Measurements from ENCODE around the gene SF3B5. TPM values are rescaled to one million over a fixed set of nuclear protein-coding genes. Genes with fewer than 3 reads are reported as not detected.
A peak's percentile ranks its signal among the peaks of the same experiment; 100 is the strongest.
"Not testable (repeated sequence)": the region's sequence is repeated elsewhere in the genome, so short reads cannot be mapped to it uniquely, and the experiment has no call there.

Gene SF3B5
- total RNA-seq, 1 experiment from 2014 or later = 139 TPM

GRCh38 chr6:144134737-144135136 lies 39.4 kb upstream of the SF3B5 start:
- intact Hi-C loops (cut with micrococcal nuclease) = no loop called here

DNA sequence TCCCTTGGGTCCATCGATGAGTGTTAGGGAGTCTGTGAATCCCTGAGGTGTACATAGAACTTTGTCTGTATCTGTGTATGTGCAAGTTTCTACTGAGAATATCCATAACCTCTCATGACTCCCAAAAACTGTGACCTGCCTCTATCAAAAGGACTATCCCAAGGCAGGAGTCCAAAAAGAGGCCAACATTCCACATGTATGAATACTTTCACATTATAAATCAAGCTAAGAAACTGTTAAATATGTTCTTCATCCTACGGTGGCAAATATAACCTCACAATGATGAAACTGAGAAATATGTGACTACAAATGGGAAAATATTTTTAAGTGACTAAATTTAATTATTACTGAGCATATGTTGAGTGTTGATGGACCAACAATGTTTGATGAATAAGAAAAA lies 38.8 kb upstream of the SF3B5 start:
- Histone ChIP-seq H3K9me2 (replicated peaks; ENCODE audit: low read length) (no peaks in the 10 kb centered on the region), H3K9me3 (ENCODE audit: low read length) (no peaks in the 10 kb centered on the region), H2AFZ (ENCODE audit: low read length) (no peak overlapping the region), H3K4me1 (ENCODE audit: insufficient read depth, low read length) (peaks cover 6% of the 10 kb centered on the region), H3K9ac (ENCODE audit: low read length) (no peak overlapping the region), H3K4me2 (ENCODE audit: low read length) (no peak overlapping the region), H3K36me3 (ENCODE audit: low read depth, low read length) (no peaks in the 10 kb centered on the region), H3F3A (ENCODE audit: low read length, unreplicated experiment) (no peaks in the 10 kb centered on the region), H3K79me2 (ENCODE audit: low read length) (no peaks in the 10 kb centered on the region), H3K27ac (ENCODE audit: low read length) (no peak overlapping the region), H3K4me3 (ENCODE audit: low read length) (no peak overlapping the region), H3K27me3 (ENCODE audit: low read length) (no peaks in the 10 kb centered on the region), H4K20me1 (ENCODE audit: low read length) (no peaks in the 10 kb centered on the region)
- intact Hi-C loops (cut with micrococcal nuclease) = no loop called here
- POLR2A ChIA-PET (ENCODE audit: unreplicated experiment) = no interaction called here
- TF ChIP-seq, protein P1, sequence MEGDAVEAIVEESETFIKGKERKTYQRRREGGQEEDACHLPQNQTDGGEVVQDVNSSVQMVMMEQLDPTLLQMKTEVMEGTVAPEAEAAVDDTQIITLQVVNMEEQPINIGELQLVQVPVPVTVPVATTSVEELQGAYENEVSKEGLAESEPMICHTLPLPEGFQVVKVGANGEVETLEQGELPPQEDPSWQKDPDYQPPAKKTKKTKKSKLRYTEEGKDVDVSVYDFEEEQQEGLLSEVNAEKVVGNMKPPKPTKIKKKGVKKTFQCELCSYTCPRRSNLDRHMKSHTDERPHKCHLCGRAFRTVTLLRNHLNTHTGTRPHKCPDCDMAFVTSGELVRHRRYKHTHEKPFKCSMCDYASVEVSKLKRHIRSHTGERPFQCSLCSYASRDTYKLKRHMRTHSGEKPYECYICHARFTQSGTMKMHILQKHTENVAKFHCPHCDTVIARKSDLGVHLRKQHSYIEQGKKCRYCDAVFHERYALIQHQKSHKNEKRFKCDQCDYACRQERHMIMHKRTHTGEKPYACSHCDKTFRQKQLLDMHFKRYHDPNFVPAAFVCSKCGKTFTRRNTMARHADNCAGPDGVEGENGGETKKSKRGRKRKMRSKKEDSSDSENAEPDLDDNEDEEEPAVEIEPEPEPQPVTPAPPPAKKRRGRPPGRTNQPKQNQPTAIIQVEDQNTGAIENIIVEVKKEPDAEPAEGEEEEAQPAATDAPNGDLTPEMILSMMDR (conservative IDR thresholded peaks at IDR 0.05; ENCODE audit: low read depth, low read length) = no peak
- TF ChIP-seq EZH2 (IDR thresholded peaks at IDR 0.05; ENCODE audit: low read length, unreplicated experiment) (no peak), EZH2phosphoT487 (IDR thresholded peaks at IDR 0.05; ENCODE audit: borderline replicate concordance, low read length) (no peak)
- no TSS peak for BruUV-seq (replicated peaks)
- CTCF ChIA-PET = no interaction called here
- ATAC-seq (no peak), DNase-seq (no peak)

More at GRCh38 chr6:144134737-144135136, 39.4 kb upstream of the SF3B5 start:
- BruUV-seq (replicated peaks) = no TSS peak
- ATAC-seq = no peak
- H3K4me3 ChIP-seq (ENCODE audit: low read length) = no peak overlapping the region
- H3K9me3 ChIP-seq (ENCODE audit: low read length) = no peaks in the 10 kb centered on the region
- no peak for TF ChIP-seq EZH2 (IDR thresholded peaks at IDR 0.05; ENCODE audit: low read length, unreplicated experiment)
- no peak for TF ChIP-seq EZH2phosphoT487 (IDR thresholded peaks at IDR 0.05; ENCODE audit: borderline replicate concordance, low read length)
- TF ChIP-seq, protein P1 (conservative IDR thresholded peaks at IDR 0.05; ENCODE audit: low read depth, low read length) = no peak
- H3K27ac ChIP-seq (ENCODE audit: low read length) = peak overlapping the region; percentile 23; the same call in 1 of the 2 replicates
- H3K36me3 ChIP-seq (ENCODE audit: low read depth, low read length) = no peaks in the 10 kb centered on the region
- H3K4me1 ChIP-seq (ENCODE audit: insufficient read depth, low read length) = peaks cover 6% of the 10 kb centered on the region
- ChIA-PET CTCF (no interaction called here), POLR2A (ENCODE audit: unreplicated experiment) (no interaction called here)
- H3K9ac ChIP-seq (ENCODE audit: low read length) = no peak overlapping the region
- no peaks in the 10 kb centered on the region for H3F3A ChIP-seq (ENCODE audit: low read length, unreplicated experiment)
- no peak overlapping the region for H3K4me2 ChIP-seq (ENCODE audit: low read length)
- H3K79me2 ChIP-seq (ENCODE audit: low read length) = no peaks in the 10 kb centered on the region
- no peaks in the 10 kb centered on the region for H3K27me3 ChIP-seq (ENCODE audit: low read length)
- DNase-seq = peak; percentile 21
- H4K20me1 ChIP-seq (ENCODE audit: low read length) = no peaks in the 10 kb centered on the region
- H2AFZ ChIP-seq (ENCODE audit: low read length) = no peak overlapping the region
- H3K9me2 ChIP-seq (replicated peaks; ENCODE audit: low read length) = no peaks in the 10 kb centered on the region

- no peak overlapping the region for H2AFZ ChIP-seq (ENCODE audit: low read length)
- intact Hi-C loops (cut with micrococcal nuclease) = no loop called here
- no peaks in the 10 kb centered on the region for H3F3A ChIP-seq (ENCODE audit: low read length, unreplicated experiment)
Measured at GRCh38 chr6:144133225-144133821, 38.0 kb upstream of the SF3B5 start.

DNA sequence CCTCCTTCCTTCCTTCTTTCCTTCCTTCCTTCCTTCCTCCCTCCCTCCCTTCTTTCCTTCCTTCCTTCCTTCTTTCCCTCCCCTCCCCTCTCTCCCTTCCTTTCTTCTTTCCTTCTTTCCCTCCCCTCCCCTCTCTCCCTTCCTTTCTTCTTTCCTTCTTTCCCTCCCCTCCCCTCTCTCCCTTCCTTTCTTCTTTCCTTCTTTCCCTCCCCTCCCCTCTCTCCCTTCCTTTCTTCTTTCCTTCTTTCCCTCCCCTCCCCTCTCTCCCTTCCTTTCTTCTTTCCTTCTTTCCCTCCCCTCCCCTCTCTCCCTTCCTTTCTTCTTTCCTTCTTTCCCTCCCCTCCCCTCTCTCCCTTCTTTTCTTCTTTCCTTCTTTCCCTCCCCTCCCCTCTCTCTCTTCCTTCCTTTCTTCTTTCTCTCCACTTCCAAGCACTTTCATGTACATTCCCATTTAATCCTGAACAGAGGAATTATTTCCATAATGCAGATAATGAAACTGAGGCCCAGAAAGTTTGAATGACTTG lies 36.9 kb upstream of the SF3B5 start:
- H3K4me3 ChIP-seq (ENCODE audit: low read length); H3K9me2 ChIP-seq (replicated peaks; ENCODE audit: low read length); H3K36me3 ChIP-seq (ENCODE audit: low read depth, low read length); H3K9me3 ChIP-seq (ENCODE audit: low read length); ATAC-seq; BruUV-seq (replicated peaks); H3K4me1 ChIP-seq (ENCODE audit: insufficient read depth, low read length); H3K79me2 ChIP-seq (ENCODE audit: low read length); H3K27ac ChIP-seq (ENCODE audit: low read length); H3K4me2 ChIP-seq (ENCODE audit: low read length); H3F3A ChIP-seq (ENCODE audit: low read length, unreplicated experiment); H3K27me3 ChIP-seq (ENCODE audit: low read length); DNase-seq; POLR2A ChIA-PET (ENCODE audit: unreplicated experiment); CTCF ChIA-PET; H2AFZ ChIP-seq (ENCODE audit: low read length); H4K20me1 ChIP-seq (ENCODE audit: low read length); H3K9ac ChIP-seq (ENCODE audit: low read length); intact Hi-C loops (cut with micrococcal nuclease): not testable (repeated sequence)

More at GRCh38 chr6:144133225-144133821, 38.0 kb upstream of the SF3B5 start:
- H3K4me1 ChIP-seq (ENCODE audit: insufficient read depth, low read length) = peaks cover 6% of the 10 kb centered on the region
- no peak overlapping the region for H3K4me3 ChIP-seq (ENCODE audit: low read length)
- H3K79me2 ChIP-seq (ENCODE audit: low read length) = no peaks in the 10 kb centered on the region
- H3K9me2 ChIP-seq (replicated peaks; ENCODE audit: low read length) = no peaks in the 10 kb centered on the region
- H3K27me3 ChIP-seq (ENCODE audit: low read length) = no peaks in the 10 kb centered on the region
- no peaks in the 10 kb centered on the region for H3K36me3 ChIP-seq (ENCODE audit: low read depth, low read length)
- no peak overlapping the region for H3K9ac ChIP-seq (ENCODE audit: low read length)
- ChIA-PET POLR2A (ENCODE audit: unreplicated experiment) (no interaction called here), CTCF (no interaction called here)
- no peaks in the 10 kb centered on the region for H4K20me1 ChIP-seq (ENCODE audit: low read length)
- BruUV-seq (replicated peaks) = no TSS peak
- H3K9me3 ChIP-seq (ENCODE audit: low read length) = no peaks in the 10 kb centered on the region
- DNase-seq (no peak), ATAC-seq (no peak)
- no peak for TF ChIP-seq EZH2phosphoT487 (IDR thresholded peaks at IDR 0.05; ENCODE audit: borderline replicate concordance, low read length)
- TF ChIP-seq EZH2 (IDR thresholded peaks at IDR 0.05; ENCODE audit: low read length, unreplicated experiment) = no peak
- TF ChIP-seq, protein P1 (conservative IDR thresholded peaks at IDR 0.05; ENCODE audit: low read depth, low read length) = no peak
- no peak overlapping the region for H3K27ac ChIP-seq (ENCODE audit: low read length)
- H3K4me2 ChIP-seq (ENCODE audit: low read length) = no peak overlapping the region

All from PC-3 (cell line).